Endometrial microvascular endothelial cells (primary cell): ENCODE results near the gene TMEM62. TPM values are rescaled to one million over a fixed set of nuclear protein-coding genes. Genes with fewer than 3 reads are reported as not detected.
"Not testable (repeated sequence)": the region's sequence is repeated elsewhere in the genome, so short reads cannot be mapped to it uniquely, and the experiment has no call there.

Experiments
- in situ Hi-C: cut with HindIII; loops from 2 replicates; pipeline ENCODE4 v1.10.0; 2017; ENCODE audit warnings: low sequenced_read_pairs, low pct_unique_long_range_greater_than_20kb; ENCODE audit errors: inconsistent ontology term
- total RNA-seq: library from RNA; depleted of rRNA; stranded (reverse); fragments of >200 nt; gene quantifications from one replicate; pipeline ENCODE4 v1.2.3, GENCODE V29; 2015; ENCODE audit errors: inconsistent ontology term

The TMEM62 gene
- total RNA-seq, 1 donor from 2014 or later: 34.0 TPM

DNA sequence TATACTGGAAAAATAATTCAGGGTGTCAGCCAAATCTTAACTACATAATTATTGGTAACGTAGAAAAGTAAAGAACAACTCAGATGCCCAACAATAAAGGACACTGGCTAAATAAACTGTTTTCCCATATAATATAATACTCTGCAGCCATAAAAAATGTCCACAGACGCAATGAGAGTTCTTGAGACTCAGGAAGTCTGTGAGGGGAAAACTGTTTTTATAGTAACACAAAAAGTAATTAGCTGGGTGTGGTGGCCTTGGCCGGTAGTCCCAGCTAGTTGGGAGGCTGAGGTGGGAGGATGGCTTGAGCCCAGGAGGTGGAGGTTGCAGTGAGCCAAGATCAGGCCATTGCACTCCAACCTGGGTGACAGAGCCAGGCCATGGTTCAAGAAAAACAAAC lies 22.0 kb upstream of the TMEM62 start:
- in situ Hi-C loops: no loop called here

DNA sequence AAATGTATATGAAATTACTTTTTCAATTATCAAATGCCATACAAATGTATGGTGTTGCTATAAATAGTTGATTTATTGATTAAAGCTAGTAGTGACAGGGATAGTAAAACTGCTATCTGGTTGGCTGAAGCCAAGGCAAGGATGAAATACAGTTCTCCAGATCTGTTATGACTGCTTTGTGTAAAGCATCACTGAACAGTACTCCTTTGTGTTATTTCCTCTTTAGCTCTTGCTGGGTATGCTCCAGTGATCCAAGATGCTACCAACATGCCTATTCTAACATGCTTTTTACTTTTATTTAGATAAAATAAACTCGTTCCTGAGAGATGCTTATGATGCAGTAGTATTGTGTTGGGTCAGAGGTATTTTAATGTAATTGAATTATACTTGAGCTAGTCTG lies 15.1 kb upstream of the TMEM62 start:
- in situ Hi-C loops: no loop called here

DNA sequence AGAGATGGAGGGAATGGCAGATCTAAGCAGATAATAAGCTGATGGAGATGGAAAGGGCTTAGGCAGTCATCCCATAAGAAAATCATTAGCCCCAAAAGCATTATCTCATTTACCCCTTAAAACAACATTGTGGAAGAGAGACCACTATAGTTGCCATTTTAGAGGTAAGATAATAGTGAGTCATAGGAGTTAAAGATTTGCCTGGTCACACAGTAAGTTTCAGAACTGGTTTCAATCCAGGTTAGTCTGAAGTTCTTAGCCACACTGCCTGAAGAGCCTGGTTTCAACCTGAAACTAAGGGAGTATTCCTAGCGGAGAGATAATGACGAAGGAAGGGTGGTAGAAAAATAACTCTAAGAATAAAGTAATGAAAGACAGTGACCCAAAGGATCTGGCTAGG lies 14.6 kb upstream of the TMEM62 start:
- in situ Hi-C loops: no loop called here

DNA sequence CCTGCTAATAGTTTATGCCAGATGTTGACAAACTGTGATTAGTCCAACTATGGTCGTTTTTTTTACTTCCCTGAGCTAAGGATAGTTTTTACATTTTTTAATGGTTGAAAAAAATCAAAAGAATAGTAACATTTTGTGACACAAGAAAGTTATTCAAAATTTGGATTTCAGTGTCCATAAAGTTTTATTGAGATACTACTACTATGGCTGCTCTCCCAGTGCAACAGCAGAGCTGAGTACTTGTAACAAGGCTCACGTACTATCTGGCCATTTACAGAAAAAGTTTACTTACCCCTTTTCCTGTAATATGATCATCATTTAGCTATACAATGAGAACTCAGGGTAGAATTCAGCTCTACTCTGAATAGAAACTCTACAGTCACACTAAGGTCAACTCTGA lies 11.5 kb upstream of the TMEM62 start:
- in situ Hi-C loops: no loop called here

DNA sequence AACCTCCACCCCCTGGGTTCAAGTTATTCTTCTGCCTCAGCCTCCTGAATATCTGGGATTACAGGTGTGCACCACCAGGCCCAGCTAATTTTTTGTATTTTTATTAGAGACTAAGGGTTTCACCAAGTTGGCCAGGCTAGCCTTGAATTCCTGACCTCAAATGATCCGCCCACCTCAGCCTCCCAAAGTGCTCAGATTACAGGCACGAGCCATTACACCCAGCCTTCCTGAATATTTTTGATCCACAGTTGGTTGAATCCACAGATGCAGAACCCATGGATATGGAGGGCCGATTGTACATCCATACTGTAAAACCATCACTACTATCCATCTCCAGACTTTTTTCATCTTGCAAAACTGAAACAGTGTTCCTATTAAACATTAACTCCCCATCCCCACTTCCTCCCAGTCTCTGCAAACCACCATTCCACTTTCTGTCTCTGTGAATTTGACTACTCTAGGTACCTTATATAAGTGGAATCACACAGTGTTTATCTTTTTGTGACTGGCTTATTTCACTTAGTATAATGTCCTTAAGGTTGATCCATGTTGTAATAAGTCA lies 8.2 kb upstream of the TMEM62 start:
- in situ Hi-C loops: no loop called here

DNA sequence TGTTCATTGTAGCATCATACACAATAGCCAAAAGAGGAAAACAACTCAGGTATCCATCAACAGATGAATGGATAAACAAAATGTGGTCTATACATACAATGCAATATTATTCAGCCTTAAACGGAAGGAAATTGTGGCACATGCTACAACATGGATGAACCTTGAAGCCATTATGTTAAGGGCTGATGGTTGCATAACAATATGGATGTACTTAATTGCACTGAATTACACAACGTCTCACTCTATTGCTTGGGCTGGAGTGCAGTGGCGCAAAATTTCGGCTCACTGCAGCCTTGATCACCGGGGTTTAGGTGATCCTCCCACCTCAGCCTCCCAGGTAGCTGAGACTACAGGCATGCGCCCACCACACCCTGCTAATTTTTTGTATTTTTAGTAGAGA lies 7.0 kb upstream of the TMEM62 start:
- in situ Hi-C loops: no loop called here

DNA sequence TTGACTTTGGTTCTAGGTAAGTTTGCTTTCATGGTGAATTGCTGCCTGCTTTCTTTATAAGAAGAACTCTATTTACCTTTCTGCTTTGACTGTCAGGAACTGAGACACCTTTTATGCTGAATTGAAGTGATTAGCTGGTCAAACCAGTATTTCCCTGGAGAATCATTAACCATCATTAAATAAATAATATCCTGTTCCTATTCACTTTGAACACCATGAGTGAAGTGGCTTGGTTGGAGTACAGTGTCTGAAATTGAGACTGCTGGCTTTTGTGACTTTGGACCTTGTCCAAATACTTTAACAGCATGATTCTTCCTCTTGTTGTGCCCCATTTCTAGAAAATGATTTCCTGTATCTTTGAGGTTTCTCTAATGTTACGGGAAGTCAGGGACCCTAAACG lies 5.6 kb upstream of the TMEM62 start:
- in situ Hi-C loops: no loop called here

DNA sequence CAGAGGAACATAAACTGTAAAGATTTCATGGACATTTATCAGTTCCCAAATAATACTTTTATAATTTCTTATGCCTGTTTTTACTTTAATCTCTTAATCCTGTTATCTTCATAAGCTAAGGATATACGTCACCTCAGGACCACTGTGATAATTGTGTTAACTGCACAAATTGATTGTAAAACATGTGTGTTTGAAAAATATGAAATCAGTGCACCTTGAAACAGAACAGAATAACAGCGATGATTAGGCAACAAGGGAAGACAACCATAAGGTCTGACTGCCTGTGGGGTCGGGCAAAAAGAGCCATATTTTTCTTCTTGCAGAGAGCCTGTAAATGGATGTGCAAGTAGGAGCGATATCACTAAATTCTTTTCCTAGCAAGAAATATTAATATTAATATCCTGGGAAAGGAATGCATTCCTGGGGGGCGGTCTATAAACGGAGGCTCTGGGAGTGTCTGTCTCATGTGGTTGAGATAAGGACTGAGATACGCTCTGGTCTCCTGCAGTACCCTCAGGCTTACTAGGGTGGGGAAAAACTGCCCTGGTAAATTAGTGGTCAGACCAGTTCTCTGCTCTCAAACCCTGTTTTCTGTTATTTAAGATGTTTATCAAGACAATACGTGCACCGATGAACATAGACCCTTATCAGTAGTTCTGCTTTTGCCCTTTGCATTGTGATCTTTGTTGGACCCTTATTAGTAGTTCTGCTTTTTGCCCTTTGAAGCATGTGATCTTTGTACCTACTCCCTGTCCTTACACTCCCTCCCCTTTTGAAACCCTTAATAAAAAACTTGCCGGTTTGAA lies 5.0 kb upstream of the TMEM62 start:
- in situ Hi-C loops: not testable (repeated sequence)

DNA sequence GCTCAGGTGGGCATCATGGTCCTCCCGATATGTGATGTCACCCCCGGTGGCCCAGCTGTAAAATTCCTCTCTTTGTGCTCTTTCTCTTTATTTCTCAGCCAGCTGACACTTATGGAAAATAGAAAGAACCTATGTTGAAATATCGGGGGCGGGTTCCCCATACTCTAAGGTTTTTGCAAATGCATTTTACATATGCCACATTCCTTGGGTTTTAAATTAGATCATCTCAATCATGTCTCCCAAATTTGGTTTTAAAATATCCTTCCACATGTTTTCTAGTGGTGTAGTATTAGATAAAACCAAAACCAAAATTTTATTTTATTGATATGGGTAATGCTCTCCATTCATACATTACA lies 4.4 kb upstream of the TMEM62 start:
- in situ Hi-C loops: no loop called here

DNA sequence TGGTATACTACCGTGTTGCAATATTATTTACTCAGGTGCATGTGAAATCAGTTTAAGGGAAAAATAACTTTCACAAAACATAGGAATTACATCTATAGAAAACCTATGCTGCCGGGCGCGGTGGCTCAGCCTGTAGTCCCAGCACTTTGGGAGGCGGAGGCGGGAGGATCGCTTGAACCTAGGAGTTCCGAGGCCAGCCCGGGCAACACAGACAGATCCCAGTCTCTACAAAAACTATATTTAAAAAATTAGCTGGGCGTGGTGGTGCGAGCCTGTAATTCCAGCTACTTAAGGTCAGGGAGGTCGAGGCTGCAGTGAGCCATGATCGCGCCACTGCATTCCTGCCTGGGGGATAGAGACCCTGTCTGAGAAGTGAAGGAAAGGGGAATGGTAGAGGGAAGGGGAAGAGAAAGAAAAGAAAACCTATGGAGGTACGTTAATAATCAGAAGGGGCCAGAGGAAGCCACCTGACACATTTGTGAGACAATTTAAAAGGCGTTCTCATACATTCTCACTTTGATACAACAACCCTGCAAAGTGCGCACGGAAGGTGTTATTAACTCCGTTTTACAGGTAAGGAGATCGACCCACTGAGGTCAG lies 456 bp upstream of the TMEM62 start:
- in situ Hi-C loops: no loop called here

DNA sequence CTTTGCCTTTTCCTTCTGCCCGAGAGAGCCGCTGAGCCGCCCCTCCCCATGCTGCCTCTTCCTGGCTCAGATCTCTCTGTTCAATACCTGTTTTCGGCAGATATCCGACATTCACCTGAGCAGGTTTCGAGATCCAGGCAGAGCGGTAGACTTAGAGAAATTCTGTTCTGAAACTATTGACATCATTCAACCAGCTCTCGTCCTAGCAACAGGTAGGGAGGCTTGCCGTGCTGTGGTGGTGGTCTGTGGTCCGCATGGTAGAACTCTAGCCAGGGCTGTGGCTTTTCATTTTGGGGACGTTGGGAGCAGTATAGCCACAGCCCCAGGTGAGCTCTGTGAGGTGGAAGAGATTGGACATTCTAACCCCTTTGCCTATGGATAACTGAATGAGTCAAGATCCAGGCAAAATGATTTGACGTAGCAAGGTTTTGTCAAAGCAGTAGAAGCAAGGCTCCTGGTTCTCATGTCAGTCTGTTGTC lies 810 bp downstream of the TMEM62 start:
- in situ Hi-C loops: no loop called here

DNA sequence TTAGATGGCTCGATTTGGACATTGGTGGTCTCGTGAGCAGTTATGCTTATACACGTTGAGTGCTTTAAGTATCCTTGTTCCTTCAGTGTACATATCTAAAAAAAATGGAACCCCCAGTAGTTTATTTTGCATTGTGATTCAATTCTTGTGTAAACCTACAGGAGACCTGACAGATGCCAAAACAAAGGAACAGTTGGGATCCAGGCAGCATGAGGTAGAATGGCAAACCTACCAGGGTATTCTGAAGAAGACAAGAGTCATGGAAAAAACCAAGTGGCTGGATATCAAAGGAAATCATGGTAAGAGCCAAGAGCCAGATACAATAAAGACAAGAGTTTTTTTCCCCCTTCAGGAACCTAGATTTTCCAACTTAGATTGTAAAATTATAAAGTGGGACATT lies 2.0 kb downstream of the TMEM62 start:
- in situ Hi-C loops: no loop called here

DNA sequence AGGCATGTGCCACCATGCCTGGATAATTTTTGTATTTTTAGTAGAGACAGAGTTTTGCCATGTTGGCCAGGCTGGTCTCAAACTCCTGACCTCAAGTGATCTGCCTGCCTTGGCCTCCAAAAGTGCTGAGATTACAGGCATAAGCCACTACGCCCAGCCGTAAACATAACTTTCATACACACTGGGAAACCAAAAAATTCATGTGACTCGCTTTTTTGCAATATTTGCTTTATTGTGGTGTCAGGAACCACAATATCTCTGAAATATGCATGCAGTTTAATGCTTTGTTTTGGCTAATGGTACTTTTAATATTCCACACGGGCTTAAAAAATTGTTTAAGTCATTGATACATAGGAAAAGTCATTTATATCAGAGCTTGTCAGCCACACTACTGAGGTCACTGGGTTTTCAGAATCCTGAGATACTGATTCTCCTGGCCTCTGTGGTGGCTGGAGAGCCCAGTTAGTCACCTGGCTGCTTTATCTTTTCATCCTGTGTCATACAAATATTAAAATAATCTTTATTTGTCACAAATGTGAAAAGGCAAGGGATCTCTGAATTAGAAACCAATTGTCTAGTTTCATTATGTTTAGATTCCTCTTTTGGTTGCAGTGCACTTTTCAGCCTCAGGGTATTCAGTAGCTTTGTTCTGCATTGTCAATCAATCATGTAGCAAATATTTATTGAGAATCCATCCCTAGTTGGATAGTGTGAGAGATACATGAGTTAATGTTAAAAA lies 10.0 kb downstream of the TMEM62 start:
- in situ Hi-C loops: no loop called here

DNA sequence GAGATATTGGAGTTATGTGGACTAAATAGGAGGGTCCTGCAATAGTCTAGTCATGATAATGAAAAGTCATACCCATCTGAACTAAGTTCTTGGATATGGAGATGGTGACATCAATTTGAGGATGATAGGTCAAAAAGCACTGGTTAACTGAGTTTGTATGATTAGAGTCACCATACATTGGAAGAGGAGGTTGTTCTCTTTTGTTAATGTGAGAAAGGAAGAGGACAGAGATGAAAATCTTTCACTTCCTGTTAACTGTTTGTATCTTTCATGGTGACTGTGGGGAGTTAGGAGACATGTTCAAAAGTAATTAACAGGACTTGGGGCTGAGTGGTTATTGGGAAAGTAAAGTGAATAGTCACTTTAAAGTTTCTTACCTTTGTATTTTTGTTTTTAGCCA lies 11.1 kb downstream of the TMEM62 start:
- in situ Hi-C loops: no loop called here

DNA sequence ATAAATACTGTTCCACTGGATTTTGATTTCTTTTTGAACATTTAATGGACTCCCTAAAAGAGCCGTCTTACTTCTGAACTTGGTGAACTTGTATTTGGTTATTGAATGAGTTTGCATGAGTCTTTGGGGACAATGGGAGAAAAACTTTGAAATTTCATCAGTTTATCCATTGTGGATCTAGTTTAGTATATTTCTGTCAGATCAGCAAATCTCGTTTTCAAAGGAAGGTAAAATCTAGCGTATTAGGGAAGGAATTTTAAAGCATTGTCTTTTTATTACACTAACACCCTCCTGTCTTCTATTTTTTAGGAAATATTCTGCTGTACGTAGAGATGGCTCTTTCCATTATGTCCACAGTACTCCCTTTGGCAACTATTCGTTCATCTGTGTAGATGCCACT lies 12.8 kb downstream of the TMEM62 start:
- in situ Hi-C loops: no loop called here

DNA sequence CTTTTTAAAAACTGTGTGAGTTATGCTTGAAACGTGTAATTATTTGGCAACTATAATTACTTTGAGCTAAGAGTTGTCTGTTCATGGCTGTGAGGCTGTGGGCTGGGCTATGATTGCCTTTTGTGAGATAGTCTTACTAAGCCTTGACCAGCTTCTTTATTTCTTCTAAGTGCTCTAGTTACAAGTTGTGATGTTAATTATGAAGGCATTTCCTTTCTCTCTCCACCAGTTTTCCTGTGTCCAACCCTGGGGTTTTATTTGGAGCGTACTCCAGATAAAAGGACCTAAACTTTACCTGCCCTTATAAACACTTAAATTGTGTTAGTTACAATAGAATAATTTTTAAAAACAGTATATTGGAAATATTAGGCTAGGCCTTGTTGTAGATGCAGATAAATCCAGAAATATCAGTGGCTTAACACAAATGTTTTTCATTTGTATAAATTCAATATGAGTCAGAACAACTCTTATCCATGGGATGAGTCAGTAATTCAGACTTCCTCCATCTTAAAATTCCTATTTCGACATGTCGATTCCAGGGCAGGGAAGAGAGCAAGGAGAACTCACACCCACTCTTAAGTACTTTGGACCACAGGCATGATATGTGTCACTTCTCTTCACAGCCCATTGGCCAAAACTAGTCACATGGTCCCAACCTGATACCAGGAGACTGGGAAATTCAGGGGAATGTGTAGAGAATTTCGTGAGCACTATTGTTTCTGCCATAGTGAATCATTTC lies 17.0 kb downstream of the TMEM62 start:
- in situ Hi-C loops: no loop called here

DNA sequence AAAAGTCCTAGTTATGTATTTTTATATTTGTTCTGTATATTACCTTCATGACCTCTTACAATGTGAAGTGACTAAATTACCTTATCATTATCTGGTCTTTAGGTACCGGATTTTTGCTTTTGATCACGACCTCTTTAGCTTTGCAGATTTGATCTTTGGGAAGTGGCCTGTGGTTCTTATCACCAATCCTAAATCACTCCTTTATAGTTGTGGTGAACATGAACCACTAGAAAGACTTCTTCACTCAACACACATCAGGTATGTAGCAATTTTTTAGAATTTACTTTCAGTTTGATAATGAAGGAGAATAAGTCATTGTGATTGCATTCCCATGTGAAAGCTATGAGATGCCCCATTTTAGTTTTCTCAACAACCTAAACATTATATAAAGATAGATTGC lies 18.3 kb downstream of the TMEM62 start:
- in situ Hi-C loops: no loop called here

DNA sequence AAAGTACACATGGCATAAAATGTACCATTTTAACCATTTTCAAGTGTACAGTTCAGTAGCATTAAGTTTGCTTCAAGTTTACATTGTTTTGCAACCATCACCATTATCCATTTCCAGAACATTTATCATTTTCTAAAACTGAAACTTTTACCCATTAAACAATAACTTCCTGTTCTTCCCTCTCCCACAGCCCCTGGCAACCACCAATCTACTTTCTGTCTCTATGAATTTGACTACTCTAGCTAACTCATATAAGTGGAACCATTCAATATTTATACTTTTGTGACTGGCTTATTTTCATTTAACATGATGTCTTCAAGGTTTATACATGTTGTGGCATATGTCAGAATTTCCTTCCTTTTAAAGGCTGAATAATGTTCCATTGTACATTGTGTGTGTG lies 19.9 kb downstream of the TMEM62 start:
- in situ Hi-C loops: no loop called here

DNA sequence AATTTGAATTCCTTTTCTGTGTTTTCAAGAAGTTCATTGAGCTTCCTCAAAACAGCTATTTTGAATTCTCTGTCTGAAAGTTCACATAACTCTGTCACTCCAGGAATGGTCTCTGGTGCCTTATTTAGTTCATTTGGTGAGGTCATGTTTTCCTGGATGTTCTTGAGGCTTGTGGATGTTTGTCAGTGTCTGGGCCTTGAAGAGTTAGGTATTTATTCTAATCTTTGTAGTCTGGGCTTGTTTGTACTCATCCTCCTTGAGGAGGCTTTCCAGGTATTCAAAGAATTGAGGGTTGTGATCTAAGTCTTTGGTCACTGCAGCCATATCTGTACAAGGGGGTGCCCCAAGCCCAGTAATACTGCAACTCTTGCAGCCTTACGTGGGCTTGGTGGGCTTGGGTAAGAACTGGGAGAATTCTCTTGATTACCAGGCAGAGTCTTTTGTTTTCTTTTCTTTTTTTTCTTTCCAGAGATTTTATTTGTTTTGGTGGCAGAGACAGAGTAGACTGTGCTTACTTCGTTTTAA lies 32.5 kb downstream of the TMEM62 start:
- in situ Hi-C loops: no loop called here
